OCI-LY7 (cell line): Measurements from ENCODE around the gene GFI1B. TPM values are rescaled to one million over a fixed set of nuclear protein-coding genes. Genes with fewer than 3 reads are reported as not detected.

ENCODE experiments used
- BruUV-seq: library from RNA; stranded (reverse); fragments of 400-500 nt; replicated peaks from 2 replicates; lab custom pipeline; 2021; lab: Mats Ljungman, UMichigan
- CTCF ChIA-PET: fragments of 300-600 bp; sonication (Branson Sonifier 250); formaldehyde crosslinking; loops from one replicate; lab custom pipeline; 2022; ENCODE audit warnings: antibody characterized with exemption; ENCODE audit not compliant: unreplicated experiment; lab: Charles Lee
- POLR2A ChIA-PET: fragments of 300-600 bp; sonication (Branson Sonifier 250); formaldehyde crosslinking; loops from one replicate; lab custom pipeline; 2022; ENCODE audit warnings: antibody characterized with exemption; lab: Charles Lee
- DNase-seq: peaks from one replicate; pipeline ENCODE4 v3.0.0-alpha.2; 2015; ENCODE audit warnings: low spot score
- H2AFZ ChIP-seq: fragments of 200-600 bp; sonication (generic), shearing (Covaris generic); 2 replicates; pipeline ENCODE4 v1.6.1; 2014; ENCODE audit warnings: mild to moderate bottlenecking, antibody characterized with exemption, low read length, moderate library complexity
- H3K27ac ChIP-seq: fragments of 200-600 bp; sonication (generic); 2 replicates; pipeline ENCODE4 v1.5.1; 2014; ENCODE audit warnings: mixed run types, low read depth, mild to moderate bottlenecking, moderate library complexity, low read length, inconsistent platforms; ENCODE audit not compliant: poor library complexity, severe bottlenecking
- H3K36me3 ChIP-seq: fragments of 200-600 bp; sonication (generic); 2 replicates; pipeline ENCODE4 v1.6.1; 2014; ENCODE audit warnings: mild to moderate bottlenecking, antibody characterized with exemption, low read length, moderate library complexity, mixed read lengths; ENCODE audit not compliant: insufficient read depth
- H3K4me1 ChIP-seq: fragments of 200-600 bp; sonication (generic); 2 replicates; pipeline ENCODE4 v1.5.1; 2014; ENCODE audit warnings: mild to moderate bottlenecking, low read length; ENCODE audit not compliant: insufficient read depth, poor library complexity, severe bottlenecking
- H3K4me2 ChIP-seq: fragments of 200-600 bp; sonication (generic); 2 replicates; pipeline ENCODE4 v1.6.1; 2014; ENCODE audit warnings: mild to moderate bottlenecking, low read length
- H3K4me3 ChIP-seq: fragments of 200-600 bp; sonication (generic); 2 replicates; pipeline ENCODE4 v1.5.1; 2014; ENCODE audit warnings: mild to moderate bottlenecking, low read depth, low read length; ENCODE audit not compliant: poor library complexity, severe bottlenecking
- H3K79me2 ChIP-seq: fragments of 200-600 bp; sonication (generic); 2 replicates; pipeline ENCODE4 v1.6.1; 2016; ENCODE audit warnings: low read depth, mild to moderate bottlenecking, low read length, moderate library complexity, mixed read lengths; ENCODE audit not compliant: insufficient read depth
- H3K9me2 ChIP-seq: fragments of 200-600 bp; sonication (generic); 2 replicates; pipeline ENCODE4 v1.6.1; 2016; ENCODE audit warnings: mild to moderate bottlenecking, low read length, mixed read lengths; ENCODE audit not compliant: insufficient read depth
- H3K9me3 ChIP-seq: fragments of 200-600 bp; sonication (generic); 2 replicates; pipeline ENCODE4 v1.6.1; 2014; ENCODE audit warnings: mild to moderate bottlenecking, mixed run types, low read length, mixed read lengths
- H4K20me1 ChIP-seq: fragments of 200-600 bp; sonication (generic); 2 replicates; pipeline ENCODE4 v1.6.1; 2014; ENCODE audit warnings: mild to moderate bottlenecking, antibody characterized with exemption, low read length, moderate library complexity, mixed read lengths; ENCODE audit not compliant: insufficient read depth
- EZH2phosphoT487 ChIP-seq: fragments of 200-600 bp; sonication (generic); IDR thresholded peaks from 2 replicates; pipeline ENCODE4 v1.6.1; 2018; ENCODE audit warnings: low read depth, borderline replicate concordance, mild to moderate bottlenecking, mixed run types, antibody characterized with exemption, low read length, moderate library complexity, mixed read lengths
- intact Hi-C: fragments of 100-400 bp; cut with micrococcal nuclease; formaldehyde crosslinking; loops from one replicate; pipeline ENCODE4 v1.10.0; 2022; ENCODE audit not compliant: unreplicated experiment
- total RNA-seq, 2 experiments: library from RNA; depleted of rRNA in 1 of 2; stranded (reverse); fragments of >200 nt in 1 of 2; shearing (Covaris generic) in 1 of 2; gene quantifications; 2 replicates each; pipeline ENCODE4 v1.2.3, GENCODE V29; 2014 to 2022
- TF ChIP-seq, protein P1 (sequence below): fragments of 200-600 bp; sonication (generic); conservative IDR thresholded peaks from 2 replicates; pipeline ENCODE4 v1.5.1; 2014; ENCODE audit warnings: mild to moderate bottlenecking, antibody characterized with exemption, low read length, moderate library complexity, mixed read lengths

The GFI1B gene
- total RNA-seq, 2 experiments from 2014 or later, result 0.50 to 4.9 TPM

GRCh38 chr9:133035669-133036068 is 57.2 kb downstream of the GFI1B start:
- ChIA-PET POLR2A (no interaction called here), CTCF (no interaction called here)
- Histone ChIP-seq H3K9me3 (no peaks in the 10 kb centered on the region), H3K27ac (no peak overlapping the region), H2AFZ (no peak overlapping the region), H3K36me3 (peaks cover 38% of the 10 kb centered on the region; the same call in 1 of the 2 replicates), H3K79me2 (peaks cover 87% of the 10 kb centered on the region), H3K4me2 (no peak overlapping the region), H3K4me1 (peaks cover 12% of the 10 kb centered on the region), H4K20me1 (peaks cover 31% of the 10 kb centered on the region), H3K4me3 (no peak overlapping the region), H3K9me2 (no peaks in the 10 kb centered on the region)
- intact Hi-C loops, result no loop called here
- TF ChIP-seq, protein P1, sequence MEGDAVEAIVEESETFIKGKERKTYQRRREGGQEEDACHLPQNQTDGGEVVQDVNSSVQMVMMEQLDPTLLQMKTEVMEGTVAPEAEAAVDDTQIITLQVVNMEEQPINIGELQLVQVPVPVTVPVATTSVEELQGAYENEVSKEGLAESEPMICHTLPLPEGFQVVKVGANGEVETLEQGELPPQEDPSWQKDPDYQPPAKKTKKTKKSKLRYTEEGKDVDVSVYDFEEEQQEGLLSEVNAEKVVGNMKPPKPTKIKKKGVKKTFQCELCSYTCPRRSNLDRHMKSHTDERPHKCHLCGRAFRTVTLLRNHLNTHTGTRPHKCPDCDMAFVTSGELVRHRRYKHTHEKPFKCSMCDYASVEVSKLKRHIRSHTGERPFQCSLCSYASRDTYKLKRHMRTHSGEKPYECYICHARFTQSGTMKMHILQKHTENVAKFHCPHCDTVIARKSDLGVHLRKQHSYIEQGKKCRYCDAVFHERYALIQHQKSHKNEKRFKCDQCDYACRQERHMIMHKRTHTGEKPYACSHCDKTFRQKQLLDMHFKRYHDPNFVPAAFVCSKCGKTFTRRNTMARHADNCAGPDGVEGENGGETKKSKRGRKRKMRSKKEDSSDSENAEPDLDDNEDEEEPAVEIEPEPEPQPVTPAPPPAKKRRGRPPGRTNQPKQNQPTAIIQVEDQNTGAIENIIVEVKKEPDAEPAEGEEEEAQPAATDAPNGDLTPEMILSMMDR, result no peak
- TF ChIP-seq EZH2phosphoT487, result no peak
- DNase-seq, result no peak
- BruUV-seq, result no TSS peak

DNA sequence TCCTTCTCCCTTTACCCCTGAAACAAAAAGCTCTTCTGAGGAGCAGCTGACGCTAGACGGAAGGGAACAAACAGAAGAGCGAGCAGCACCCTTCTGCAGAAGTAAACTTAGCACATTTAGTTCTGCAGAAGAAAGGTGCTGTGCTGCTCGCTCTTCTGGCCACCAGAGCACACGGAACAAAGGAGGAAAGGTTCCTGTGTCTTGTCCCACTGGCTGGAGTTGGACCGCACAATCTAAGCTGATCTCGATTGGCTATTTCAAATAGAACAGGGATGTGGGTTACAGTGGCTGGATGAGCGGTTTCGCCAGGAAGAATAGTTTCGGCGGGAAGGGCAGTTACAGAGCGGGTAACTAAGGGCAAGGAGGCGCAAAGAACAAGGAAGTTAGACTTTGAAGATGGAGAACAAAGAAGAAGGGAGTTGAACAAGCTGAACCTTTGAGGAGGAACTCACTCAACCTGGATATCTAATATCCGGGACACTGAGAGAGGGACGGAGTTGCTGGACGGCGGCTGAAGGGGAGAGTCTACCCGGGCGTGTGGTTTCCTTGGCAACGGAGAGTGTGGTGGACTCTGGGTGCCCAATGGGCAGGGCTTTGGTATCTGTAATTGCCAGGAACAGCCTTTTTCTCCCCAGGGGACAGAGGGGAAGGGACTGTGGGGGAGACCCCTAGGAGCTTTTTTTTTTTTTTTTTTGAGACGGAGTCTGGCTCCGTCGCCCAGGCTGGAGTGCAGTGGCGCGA is 59.5 kb downstream of the GFI1B start:
- intact Hi-C loops, result no loop called here
- H3K27ac ChIP-seq, result no peak overlapping the region
- CTCF ChIA-PET, result no interaction called here

More for the DNA sequence above, 59.5 kb downstream of the GFI1B start:
- TF ChIP-seq, protein P1, result no peak
- no peak for TF ChIP-seq EZH2phosphoT487
- peaks cover 26% of the 10 kb centered on the region for H4K20me1 ChIP-seq
- H3K9me2 ChIP-seq, result no peaks in the 10 kb centered on the region
- POLR2A ChIA-PET, result no interaction called here
- no peak for DNase-seq
- H3K4me1 ChIP-seq, result no peaks in the 10 kb centered on the region
- H2AFZ ChIP-seq, result no peak overlapping the region
- H3K79me2 ChIP-seq, result peaks cover 67% of the 10 kb centered on the region
- BruUV-seq, result no TSS peak
- no peak overlapping the region for H3K4me2 ChIP-seq
- H3K36me3 ChIP-seq, result peaks cover 50% of the 10 kb centered on the region
- no peaks in the 10 kb centered on the region for H3K9me3 ChIP-seq
- no peak overlapping the region for H3K4me3 ChIP-seq
